ENCODE data around the gene PRDX3. TPM values are rescaled to one million over a fixed set of nuclear protein-coding genes. Genes with fewer than 3 reads are reported as not detected.
A peak's percentile ranks its signal among the peaks of the same experiment; 100 is the strongest.

The PRDX3 gene
- total RNA-seq, 2 experiments from 2014 or later, result 215 to 216 TPM

DNA sequence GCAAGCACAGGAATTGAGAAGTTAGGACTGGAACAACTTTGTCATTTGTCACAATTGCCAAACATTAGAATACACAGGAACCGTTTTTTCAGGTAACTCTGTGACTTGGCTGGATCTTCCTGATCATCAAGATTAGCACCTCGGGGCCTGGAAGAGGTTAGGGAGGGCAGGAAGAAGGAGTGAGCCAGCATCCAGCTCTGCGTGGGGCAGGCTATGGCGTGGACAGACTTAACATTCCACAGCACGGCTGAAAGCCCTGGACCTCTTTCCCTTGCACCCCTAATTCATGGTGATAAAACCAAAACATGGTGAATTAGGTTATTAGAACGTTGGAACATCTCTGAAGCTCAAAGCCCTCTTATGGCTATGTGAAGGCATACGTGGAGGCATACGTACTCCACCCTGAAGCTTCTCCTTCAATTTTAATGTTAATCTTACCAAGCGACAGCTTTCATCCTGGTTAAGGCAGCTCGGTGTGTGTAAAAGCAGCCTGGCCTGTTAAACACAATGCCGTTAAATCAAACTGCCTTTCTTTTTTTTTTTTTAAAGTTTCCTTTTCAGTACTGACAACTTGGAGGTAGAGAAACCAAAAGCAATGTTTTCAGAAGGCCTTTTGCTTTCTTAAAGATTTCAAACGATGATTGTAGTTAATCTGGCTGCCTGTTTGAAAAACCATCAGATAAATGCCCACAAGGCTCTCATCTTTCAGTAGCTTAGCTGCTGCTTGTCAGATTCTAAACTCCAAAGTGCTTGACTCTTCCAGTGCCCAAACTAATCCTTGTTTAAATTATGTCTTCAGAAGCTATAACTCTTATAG, 33.2 kb upstream of the PRDX3 start:
- peak; percentile 29 for DNase-seq
- H3K27ac Mint-ChIP-seq, result peak overlapping the region; percentile 93
- CTCF ChIA-PET, result interaction anchor here (0.6 to 2.3 kb wide), 12 partner anchors 13 to 234 kb away, joined by 3 to 11 read pairs (median 3); no protein-coding TSS in a partner anchor
- no peaks in the 10 kb centered on the region for H3K27me3 Mint-ChIP-seq (ENCODE audit: low read depth)
- intact Hi-C loops (cut with micrococcal nuclease), result loop anchor here (1.0 kb wide), 2 partner anchors 21 to 38 kb away; no protein-coding TSS in a partner anchor
- no peaks in the 10 kb centered on the region for H3K9me3 Mint-ChIP-seq
- peaks cover 47% of the 10 kb centered on the region for H3K4me1 Mint-ChIP-seq (ENCODE audit: low read depth)
- peaks cover 8% of the 10 kb centered on the region for H3K36me3 Mint-ChIP-seq (ENCODE audit: low read depth)
- H3K4me3 Mint-ChIP-seq, result peak overlapping the region; percentile 65

DNA sequence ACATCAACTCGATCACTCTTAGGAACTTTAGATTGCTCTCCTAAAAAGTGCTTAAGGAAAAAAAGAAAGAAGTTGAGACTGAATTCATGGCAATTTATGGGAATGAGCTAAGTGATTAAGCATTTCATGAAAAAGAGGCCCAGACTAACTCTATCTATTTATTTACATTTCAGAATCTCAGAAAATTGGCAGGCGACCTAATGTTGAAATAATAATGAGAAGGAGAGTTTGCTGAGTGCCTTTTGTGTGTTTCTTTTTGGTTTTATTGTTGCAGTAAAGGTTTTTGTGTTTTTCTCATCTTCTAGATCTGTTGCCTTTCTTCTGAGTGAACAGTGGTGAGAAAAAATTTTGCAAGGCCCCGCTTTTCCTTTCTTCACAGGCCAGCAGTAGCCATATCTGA, 32.6 kb upstream of the PRDX3 start:
- intact Hi-C loops (cut with micrococcal nuclease), result no loop called here
- Mint-ChIP-seq H3K36me3 (ENCODE audit: low read depth) (peaks cover 8% of the 10 kb centered on the region), H3K4me3 (peak overlapping the region; percentile 65), H3K4me1 (ENCODE audit: low read depth) (peaks cover 51% of the 10 kb centered on the region), H3K27ac (peak overlapping the region; percentile 93), H3K27me3 (ENCODE audit: low read depth) (no peaks in the 10 kb centered on the region), H3K9me3 (no peaks in the 10 kb centered on the region)
- DNase-seq, result no peak
- CTCF ChIA-PET, result interaction anchor here (0.7 to 2.3 kb wide), 9 partner anchors 13 to 234 kb away, joined by 3 to 11 read pairs (median 4); no protein-coding TSS in a partner anchor

DNA sequence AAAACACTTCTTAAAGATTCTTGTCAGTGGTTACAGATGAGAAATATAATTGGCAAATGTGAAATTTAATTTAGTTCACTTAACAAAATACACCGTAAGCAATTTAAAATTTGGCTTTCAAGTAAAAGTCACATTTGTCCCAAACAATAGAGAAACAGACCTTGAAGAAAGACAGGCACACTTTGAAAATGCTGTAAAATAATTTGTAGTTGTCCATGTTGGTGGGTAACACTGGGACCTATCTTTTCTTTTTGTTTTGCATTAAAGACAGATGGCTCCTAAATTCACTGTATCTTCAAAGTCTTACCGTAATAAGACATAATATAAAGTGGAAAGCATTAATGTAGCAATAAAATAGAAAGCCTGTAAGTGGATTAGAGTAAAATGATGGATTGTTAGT, 32.0 kb upstream of the PRDX3 start:
- peak overlapping the region; percentile 93 for H3K27ac Mint-ChIP-seq
- CTCF ChIA-PET, result interaction anchor here (0.8 to 2.3 kb wide), 9 partner anchors 39 to 235 kb away, joined by 3 to 11 read pairs (median 4); no protein-coding TSS in a partner anchor
- H3K4me3 Mint-ChIP-seq, result no peak overlapping the region
- peaks cover 55% of the 10 kb centered on the region for H3K4me1 Mint-ChIP-seq (ENCODE audit: low read depth)
- no peak for DNase-seq
- H3K9me3 Mint-ChIP-seq, result no peaks in the 10 kb centered on the region
- intact Hi-C loops (cut with micrococcal nuclease), result no loop called here
- peaks cover 7% of the 10 kb centered on the region for H3K36me3 Mint-ChIP-seq (ENCODE audit: low read depth)
- no peaks in the 10 kb centered on the region for H3K27me3 Mint-ChIP-seq (ENCODE audit: low read depth)

DNA sequence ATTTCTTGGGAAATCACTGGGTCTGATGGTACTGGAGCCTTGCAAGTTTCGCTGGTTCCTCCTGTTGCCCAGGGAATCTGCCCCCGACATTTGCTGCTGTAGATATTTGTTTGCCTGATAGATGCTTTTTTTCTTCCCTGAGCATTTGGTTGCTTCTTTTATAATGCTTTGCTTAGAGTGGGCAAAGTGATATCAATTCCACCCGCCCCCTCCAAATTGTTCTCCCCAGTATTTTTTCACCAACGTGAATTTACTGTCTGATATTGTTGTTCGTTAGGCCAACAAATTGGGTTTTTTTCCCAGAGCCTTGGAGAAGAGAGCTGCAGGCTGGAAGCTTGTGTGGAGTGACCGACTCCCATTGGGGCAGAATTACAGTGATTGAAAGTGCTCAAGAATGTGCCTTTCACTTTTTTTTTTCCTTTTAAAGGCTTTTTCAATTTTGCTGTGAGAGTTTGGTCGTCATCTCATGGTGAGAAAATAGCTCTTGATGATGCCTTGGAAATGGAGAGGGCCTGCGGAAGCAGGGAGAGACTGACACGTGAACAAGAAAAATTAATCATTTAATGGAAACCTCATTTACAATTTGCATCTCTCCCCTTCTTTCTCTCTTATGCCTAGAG, 31.2 kb upstream of the PRDX3 start:
- intact Hi-C loops (cut with micrococcal nuclease), result loop anchor here (1.0 to 5.0 kb wide), 6 partner anchors 11 to 492 kb away; no protein-coding TSS in a partner anchor
- Mint-ChIP-seq H3K4me3 (peak overlapping the region; percentile 85), H3K27me3 (ENCODE audit: low read depth) (no peaks in the 10 kb centered on the region), H3K27ac (peak overlapping the region; percentile 85), H3K36me3 (ENCODE audit: low read depth) (peaks cover 6% of the 10 kb centered on the region), H3K4me1 (ENCODE audit: low read depth) (peaks cover 55% of the 10 kb centered on the region), H3K9me3 (no peaks in the 10 kb centered on the region)
- no peak for DNase-seq
- CTCF ChIA-PET, result interaction anchor here (0.7 to 2.8 kb wide), 21 partner anchors 8 to 212 kb away, joined by 3 to 13 read pairs (median 4); no protein-coding TSS in a partner anchor

DNA sequence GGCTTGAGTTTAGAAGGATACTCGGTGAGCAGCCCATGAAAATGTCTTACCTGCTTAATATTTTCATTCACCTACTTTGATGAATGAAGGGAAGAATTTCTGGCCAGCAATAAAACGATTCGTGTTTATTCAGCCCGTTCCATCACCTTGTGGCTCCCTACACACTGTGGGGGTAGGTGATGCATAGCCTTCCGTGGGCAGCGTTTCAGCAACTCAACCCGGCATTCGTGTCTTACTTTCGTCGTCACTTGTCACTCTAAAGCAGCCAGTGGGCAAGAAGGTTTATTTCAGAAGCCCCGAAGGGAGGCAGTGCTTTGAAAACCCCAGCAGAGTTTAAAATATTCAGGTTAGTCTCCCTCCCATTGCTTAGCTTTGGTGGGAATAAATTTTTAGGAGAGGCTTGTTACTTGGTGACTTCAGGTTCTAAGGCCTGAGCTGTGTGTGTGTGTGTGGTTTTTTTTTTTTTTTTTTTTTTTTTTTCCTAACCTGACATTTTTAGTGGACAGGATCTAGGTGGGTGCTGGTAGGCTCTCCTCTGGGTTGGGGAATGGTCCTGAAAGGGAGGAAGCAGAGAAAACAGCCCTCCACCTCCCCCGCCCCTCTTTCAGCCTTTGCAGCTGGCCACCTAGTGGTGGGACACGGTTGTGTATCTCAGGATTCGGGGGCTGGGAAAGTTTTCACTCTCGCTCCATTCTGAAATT, 30.6 kb upstream of the PRDX3 start:
- Mint-ChIP-seq H3K4me1 (ENCODE audit: low read depth) (peaks cover 50% of the 10 kb centered on the region), H3K36me3 (ENCODE audit: low read depth) (peaks cover 5% of the 10 kb centered on the region), H3K4me3 (peak overlapping the region; percentile 85), H3K27me3 (ENCODE audit: low read depth) (no peaks in the 10 kb centered on the region), H3K27ac (peak overlapping the region; percentile 85), H3K9me3 (no peaks in the 10 kb centered on the region)
- peak; percentile 72 for DNase-seq
- CTCF ChIA-PET, result interaction anchor here (0.6 to 3.3 kb wide), 27 partner anchors 9 to 235 kb away, joined by 3 to 31 read pairs (median 4); no protein-coding TSS in a partner anchor
- intact Hi-C loops (cut with micrococcal nuclease), result loop anchor here (1.0 to 5.0 kb wide), 6 partner anchors 12 to 493 kb away; no protein-coding TSS in a partner anchor

DNA sequence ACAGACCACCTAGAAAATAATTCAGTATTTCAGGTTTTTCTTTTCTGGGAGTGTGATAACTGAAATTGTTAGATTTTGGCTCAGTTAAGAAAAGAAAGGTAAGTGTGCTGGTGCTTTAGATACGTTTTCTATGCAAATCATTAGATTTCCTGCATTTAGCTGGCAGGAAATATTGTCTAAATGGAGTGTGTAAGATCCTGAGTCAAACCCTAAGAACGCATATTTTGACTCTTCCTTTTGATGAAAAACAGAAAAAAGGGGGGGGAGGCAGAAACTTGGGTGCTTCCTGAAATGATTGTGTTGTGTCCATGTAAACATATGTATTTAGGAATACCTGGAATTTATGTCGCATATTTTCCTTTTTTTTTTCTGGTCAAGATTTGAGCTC, 29.9 kb upstream of the PRDX3 start:
- peak overlapping the region; percentile 85 for H3K27ac Mint-ChIP-seq
- peaks cover 44% of the 10 kb centered on the region for H3K4me1 Mint-ChIP-seq (ENCODE audit: low read depth)
- CTCF ChIA-PET, result interaction anchor here (0.6 to 3.3 kb wide), 18 partner anchors 10 to 236 kb away, joined by 3 to 31 read pairs (median 4); no protein-coding TSS in a partner anchor
- DNase-seq, result peak; percentile 36
- H3K9me3 Mint-ChIP-seq, result no peaks in the 10 kb centered on the region
- no peaks in the 10 kb centered on the region for H3K27me3 Mint-ChIP-seq (ENCODE audit: low read depth)
- peaks cover 4% of the 10 kb centered on the region for H3K36me3 Mint-ChIP-seq (ENCODE audit: low read depth)
- intact Hi-C loops (cut with micrococcal nuclease), result loop anchor here (1.0 to 5.0 kb wide), 12 partner anchors 24 to 494 kb away; partner anchors contain the start of gene PRDX3
- H3K4me3 Mint-ChIP-seq, result peak overlapping the region; percentile 85

DNA sequence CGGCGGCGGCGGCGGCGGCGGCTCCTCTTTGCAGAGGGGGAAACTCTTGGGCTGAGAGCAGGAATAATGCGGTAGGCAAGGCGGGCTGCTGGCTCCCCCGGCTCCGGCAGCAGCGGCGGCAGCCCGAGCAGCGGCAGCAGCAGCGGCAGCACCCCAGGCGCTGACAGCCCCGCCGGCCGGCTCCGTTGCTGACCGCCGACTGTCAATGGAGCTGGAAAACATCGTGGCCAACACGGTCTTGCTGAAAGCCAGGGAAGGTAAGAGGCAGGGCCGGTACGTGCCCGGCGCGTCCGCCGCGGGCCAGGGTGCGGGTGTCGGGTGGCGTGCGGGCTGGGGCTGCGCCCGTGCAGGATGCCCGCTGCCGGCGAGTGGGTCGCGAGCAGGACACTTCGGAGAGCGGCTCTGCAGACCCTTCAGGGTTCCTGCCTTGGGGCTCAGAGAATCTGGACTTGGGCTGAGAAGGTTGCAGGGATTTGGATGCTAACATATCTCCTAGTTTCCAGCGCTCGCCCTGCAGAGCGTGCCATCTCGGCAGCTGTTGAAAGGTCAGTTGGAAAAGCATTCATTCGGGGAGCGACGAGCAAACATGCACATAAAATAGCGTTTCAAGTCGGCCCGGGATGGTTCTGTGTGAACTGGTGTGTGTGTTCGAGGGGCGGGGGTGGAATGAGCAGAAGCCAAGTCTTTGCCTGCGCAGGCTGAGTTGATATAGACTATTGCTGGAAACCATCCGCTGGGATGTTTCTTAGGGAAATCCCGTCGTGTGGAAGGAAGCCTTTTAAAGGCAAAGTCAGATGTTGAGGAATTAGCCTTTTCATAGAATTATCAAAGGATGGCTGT, 29.3 kb upstream of the PRDX3 start:
- Mint-ChIP-seq H3K4me3 (peak overlapping the region; percentile 85), H3K9me3 (no peaks in the 10 kb centered on the region), H3K27ac (peak overlapping the region; percentile 85), H3K36me3 (ENCODE audit: low read depth) (peaks cover 4% of the 10 kb centered on the region), H3K27me3 (ENCODE audit: low read depth) (no peaks in the 10 kb centered on the region), H3K4me1 (ENCODE audit: low read depth) (peaks cover 40% of the 10 kb centered on the region)
- intact Hi-C loops (cut with micrococcal nuclease), result loop anchor here (1.0 to 5.0 kb wide), 15 partner anchors 25 to 494 kb away; partner anchors contain the start of gene PRDX3
- DNase-seq, result peak; percentile 65
- CTCF ChIA-PET, result interaction anchor here (0.6 to 3.3 kb wide), 26 partner anchors 9 to 264 kb away, joined by 3 to 32 read pairs (median 6); no protein-coding TSS in a partner anchor

DNA sequence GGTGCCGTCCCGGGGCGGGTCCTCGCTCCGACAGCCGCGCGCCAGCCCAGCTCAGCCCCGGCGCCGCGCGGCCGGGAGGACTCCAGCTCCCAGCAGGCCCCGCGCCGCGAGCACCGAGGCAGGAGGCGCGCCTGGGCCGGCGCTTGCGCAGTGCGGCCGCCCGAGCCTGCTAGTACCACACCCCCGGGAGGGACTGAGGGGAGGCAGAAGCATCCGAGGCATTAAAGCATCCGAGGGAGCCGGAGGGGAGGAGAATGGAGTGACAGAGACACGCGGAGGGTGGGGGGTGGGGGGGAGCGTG, 28.7 kb upstream of the PRDX3 start, which contains the start of gene GRK5:
Gene GRK5 (plus strand): TSS at position 206 of the 301 bp plus-strand sequence. CDS start 347 bp downstream, outside the sequence.
- Mint-ChIP-seq H3K36me3 (ENCODE audit: low read depth) (no peaks in the 10 kb centered on the region), H3K27ac (peak within 1 kb of the TSS; percentile 90), H3K9me3 (no peaks in the 10 kb centered on the region), H3K27me3 (ENCODE audit: low read depth) (no peaks in the 10 kb centered on the region), H3K4me3 (peak within 1 kb of the TSS; percentile 85), H3K4me1 (ENCODE audit: low read depth) (peaks cover 33% of the 10 kb centered on the region)
- DNase-seq, result peak; percentile 93
- CTCF ChIA-PET, result interaction anchor here (0.6 to 3.3 kb wide), 24 partner anchors 11 to 309 kb away, joined by 3 to 32 read pairs (median 6); partner anchors contain the start of gene SFXN4
- intact Hi-C loops (cut with micrococcal nuclease), result loop anchor here (1.0 to 5.0 kb wide), 4 partner anchors 238 to 495 kb away; no protein-coding TSS in a partner anchor

DNA sequence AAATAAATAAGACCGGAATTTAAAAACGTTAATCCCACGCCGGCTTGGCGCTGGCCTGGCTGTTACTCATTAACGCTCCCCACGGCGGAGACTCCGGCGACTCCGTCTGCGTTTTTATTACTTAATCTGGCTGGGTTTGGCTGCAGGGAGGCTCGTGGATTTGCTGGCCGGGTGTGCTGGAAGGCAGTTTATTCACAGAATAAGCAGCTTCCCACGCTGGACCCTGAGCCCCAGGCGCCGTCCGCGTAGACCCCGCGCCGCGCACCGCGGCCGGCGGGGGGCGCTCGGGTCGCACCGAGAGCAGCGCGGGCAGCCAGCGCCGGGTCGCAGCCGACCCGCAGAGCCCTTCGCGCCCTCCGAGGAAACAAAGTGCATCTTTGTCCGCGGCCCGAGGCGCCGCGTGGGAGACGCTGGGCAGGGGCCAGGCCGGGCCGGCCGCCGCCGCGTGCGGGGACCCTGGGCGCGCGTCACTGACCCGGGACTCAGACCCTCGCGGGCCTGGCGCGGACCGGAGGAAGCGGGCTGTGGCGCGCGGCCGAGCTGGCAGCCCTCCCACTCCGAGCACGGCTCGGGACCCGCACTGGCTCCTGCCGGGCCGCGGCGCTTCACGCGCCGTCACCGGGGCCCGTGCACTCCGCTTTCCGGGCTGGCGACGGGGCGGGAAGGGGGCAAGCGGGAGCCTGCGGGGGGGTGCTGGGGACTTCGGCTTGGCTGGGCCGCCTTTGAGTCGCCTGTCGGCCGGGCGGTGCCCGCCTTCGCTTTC, 28.2 kb upstream of the PRDX3 start:
- intact Hi-C loops (cut with micrococcal nuclease), result loop anchor here (1.0 to 5.0 kb wide), 5 partner anchors 211 to 496 kb away; no protein-coding TSS in a partner anchor
- H3K27ac Mint-ChIP-seq, result peak overlapping the region; percentile 90
- no peaks in the 10 kb centered on the region for H3K36me3 Mint-ChIP-seq (ENCODE audit: low read depth)
- peaks cover 29% of the 10 kb centered on the region for H3K4me1 Mint-ChIP-seq (ENCODE audit: low read depth)
- CTCF ChIA-PET, result interaction anchor here (0.5 to 3.3 kb wide), 37 partner anchors 8 to 395 kb away, joined by 3 to 32 read pairs (median 4); partner anchors contain the start of gene SFXN4
- DNase-seq, result peak; percentile 62
- no peaks in the 10 kb centered on the region for H3K27me3 Mint-ChIP-seq (ENCODE audit: low read depth)
- no peaks in the 10 kb centered on the region for H3K9me3 Mint-ChIP-seq
- peak overlapping the region; percentile 85 for H3K4me3 Mint-ChIP-seq

DNA sequence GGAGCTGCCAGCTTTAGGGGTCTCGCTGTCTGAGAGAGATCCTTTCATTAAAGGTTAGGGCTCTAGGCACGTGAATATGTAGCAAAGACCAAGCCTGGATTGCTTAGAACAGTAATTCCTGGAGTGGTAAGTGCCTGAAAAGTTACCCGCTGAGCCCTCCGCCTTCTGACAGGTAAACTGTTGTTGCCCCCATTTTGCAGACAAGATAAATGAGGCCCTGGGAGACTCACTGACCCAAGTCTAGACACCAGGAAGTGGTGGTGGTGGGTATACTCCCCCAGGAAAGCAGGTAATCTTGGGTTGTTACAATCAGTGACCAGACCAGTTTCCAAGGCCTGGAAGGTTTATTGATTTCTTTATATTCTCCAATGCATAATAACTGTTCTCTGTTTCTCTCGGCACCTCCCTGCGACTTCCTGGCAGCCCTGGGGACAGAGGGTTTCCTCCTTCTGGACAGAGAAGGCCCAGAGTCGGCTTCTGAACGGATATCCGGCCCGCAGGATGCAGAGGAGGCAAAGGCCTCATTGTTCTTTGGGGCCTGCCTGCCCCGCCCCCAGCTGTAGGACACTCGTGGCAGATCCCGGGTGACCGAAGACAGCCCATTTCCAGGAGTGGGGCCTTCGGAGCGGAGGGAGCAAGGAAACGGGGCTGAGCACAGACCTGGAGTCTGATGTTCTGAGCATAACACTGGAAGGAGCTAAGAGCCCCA, 27.4 kb upstream of the PRDX3 start:
- Mint-ChIP-seq H3K4me3 (peak overlapping the region; percentile 85), H3K27ac (peak overlapping the region; percentile 90), H3K36me3 (ENCODE audit: low read depth) (no peaks in the 10 kb centered on the region), H3K27me3 (ENCODE audit: low read depth) (no peaks in the 10 kb centered on the region), H3K4me1 (ENCODE audit: low read depth) (peaks cover 22% of the 10 kb centered on the region), H3K9me3 (no peaks in the 10 kb centered on the region)
- intact Hi-C loops (cut with micrococcal nuclease), result loop anchor here (1.0 to 5.0 kb wide), 2 partner anchors 211 to 496 kb away; no protein-coding TSS in a partner anchor
- CTCF ChIA-PET, result interaction anchor here (0.5 to 3.3 kb wide), 30 partner anchors 8 to 396 kb away, joined by 3 to 32 read pairs (median 4); partner anchors contain the start of gene SFXN4
- DNase-seq, result peak; percentile 55
